Activated CD8-positive, alpha-beta memory T cell treated with anti-CD3 and anti-CD28 coated beads, Interleukin-2, amount 50 U/mL, for 24 hours (primary cell): ENCODE results near the gene RELL2.

ENCODE experiments used
- DNase-seq: peaks from one replicate; pipeline ENCODE4 v3.0.0-alpha.2; 2020; ENCODE audit errors: extremely low read depth

Gene RELL2

DNA sequence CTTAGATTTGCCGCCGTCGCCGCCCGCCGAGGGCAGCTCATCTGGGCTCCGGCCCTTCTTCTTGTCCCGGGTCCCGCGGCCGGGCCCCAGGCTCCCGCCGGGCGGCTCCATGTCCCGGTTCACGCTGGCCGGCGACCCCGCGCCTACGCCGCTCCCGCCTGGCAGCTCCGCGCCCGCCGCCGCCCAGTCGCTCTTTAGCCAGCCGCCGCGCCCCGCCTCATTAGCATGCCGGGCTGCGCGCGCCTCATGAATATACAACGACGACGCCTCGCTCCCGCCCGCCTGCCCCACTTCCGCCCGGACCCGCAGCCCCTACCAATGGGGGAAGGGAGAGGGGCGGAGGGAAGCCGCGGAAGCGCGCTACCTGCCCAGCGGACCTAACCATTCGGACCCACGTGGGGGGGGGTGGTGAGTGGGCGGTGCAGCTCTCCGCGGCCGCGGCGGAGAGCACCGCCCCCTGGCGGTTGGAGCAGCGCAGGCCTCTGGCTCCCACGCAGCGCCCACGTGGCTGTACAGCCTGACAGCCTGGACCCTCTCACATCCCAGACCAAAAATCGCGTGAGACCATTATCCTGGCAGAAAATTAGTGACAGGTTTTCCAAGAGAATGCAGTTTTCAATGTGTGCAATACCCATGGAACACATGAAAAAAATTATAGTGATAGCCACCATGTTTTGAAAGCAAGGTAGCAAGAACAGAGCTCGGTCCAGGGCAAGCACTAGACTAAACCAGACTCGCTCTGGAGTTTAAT, 17.8 kb upstream of the RELL2 start, which contains the start of gene DIAPH1:
TSS of gene DIAPH1 (minus strand) at position 197 of the 751 bp plus-strand sequence. CDS start at position 111, 86 bp downstream.
- peak; percentile 96 for DNase-seq

DNA sequence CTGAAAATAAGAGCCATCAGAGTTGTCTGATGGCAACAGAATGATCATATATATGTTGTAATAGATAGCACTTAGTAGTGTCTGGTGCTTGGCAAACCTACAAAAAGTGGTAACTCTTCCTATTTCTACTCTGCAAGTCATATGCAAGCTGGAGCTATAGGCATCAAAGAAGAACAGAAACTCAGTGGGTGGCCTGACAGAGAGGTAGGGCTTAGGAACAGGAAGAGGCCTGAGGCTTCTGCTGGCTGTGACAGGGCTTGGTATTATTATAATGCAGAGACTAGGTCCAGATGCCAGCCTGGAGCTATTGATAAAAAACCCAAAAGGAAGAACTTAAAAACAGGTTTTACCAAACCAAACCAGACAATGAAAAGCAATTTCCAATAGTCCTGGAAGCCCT, 13.6 kb upstream of the RELL2 start:
- DNase-seq: no peak

DNA sequence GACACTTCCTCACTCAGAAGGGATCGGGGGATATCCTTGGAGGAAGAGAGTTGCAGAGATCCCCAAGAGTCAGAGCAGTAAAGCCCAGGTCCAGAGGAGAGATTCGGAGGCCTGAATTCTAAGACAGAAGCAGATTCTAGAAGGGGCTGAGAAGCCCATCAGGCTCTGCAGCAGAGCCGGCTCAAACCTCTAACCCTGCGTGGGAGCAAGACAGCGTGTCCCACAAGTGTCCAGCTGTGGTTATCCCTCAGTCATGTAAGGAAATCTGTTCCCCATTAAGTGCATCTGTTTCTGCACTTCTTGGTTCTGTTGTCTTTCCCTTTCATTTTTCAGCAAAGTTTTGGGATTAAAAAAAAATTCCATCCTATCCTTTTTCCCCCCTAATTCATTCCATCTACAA, 13.2 kb upstream of the RELL2 start:
- no peak for DNase-seq

DNA sequence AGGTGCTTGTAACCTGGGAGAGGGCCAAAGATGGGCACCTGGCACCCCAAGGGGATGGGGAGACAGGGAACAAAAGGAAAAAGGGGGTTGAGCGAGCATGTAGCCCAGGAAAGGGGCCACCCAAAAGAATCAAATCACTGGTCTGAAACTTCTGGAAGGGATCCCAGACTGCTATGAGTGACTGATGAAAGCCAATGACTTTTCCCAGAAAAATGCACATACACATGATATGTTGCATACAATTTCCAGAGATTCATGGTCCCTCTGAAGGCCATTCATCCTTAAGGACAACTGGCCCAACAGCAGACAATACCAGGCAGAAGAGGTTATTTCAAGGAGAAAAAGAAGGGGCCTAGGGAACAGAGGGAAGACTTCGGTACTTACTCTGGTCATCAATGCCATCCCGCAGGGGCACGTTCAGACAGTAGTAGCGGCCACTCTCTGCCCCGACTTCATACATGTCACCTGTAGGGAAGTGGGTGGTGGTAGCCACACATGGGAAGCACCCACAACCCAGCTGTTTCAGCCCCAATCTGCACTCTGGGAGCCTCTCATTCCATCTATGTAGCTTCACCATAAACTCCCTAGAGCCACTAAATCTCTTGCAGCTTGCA, 8.5 kb upstream of the RELL2 start:
- no peak for DNase-seq

DNA sequence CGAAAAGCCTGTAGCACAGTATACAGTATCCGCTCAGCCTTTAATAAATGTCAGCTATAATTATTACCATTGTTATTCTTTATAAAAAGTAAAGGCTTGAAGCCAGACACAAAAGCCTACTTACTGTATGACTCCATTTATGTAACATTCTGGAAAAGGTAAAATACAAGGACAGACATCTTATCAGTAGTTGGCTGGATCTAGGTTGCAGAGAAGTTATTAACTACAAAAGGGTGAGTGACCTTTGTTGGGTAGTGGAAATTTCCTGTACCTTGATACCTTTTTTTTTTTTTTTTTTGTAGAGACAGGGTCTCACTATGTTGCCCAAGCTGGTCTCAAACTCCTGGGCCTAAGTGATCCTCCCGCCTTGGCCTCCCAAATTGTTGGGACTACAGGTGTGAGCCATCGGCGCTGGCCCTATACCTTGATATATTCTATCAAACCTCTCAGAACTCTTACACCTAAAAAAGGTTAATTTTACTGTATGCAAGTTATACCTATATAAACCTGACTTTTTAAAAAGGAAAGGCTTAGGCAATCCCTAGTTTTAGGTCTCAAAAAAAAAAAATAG, 6.1 kb upstream of the RELL2 start:
- no peak for DNase-seq

DNA sequence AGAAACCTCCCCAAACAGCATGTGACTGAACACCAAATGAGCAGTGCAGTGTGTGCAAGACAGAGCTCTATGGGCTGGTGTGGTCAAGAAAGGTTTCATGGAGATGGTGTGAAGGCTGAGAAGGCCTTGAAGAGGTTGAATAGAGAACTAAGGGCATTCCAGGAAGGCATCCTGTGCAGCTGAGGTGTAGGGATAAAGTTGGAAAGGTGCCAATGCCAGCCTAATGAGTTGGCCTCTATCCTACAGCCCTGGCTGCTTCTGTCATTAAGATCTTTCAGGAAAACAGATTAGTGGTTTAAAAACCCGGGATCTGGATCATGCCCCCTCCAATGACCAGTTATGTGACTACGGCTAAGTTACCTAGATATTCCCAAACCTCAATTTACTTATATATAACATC, 4.1 kb upstream of the RELL2 start:
- no peak for DNase-seq

DNA sequence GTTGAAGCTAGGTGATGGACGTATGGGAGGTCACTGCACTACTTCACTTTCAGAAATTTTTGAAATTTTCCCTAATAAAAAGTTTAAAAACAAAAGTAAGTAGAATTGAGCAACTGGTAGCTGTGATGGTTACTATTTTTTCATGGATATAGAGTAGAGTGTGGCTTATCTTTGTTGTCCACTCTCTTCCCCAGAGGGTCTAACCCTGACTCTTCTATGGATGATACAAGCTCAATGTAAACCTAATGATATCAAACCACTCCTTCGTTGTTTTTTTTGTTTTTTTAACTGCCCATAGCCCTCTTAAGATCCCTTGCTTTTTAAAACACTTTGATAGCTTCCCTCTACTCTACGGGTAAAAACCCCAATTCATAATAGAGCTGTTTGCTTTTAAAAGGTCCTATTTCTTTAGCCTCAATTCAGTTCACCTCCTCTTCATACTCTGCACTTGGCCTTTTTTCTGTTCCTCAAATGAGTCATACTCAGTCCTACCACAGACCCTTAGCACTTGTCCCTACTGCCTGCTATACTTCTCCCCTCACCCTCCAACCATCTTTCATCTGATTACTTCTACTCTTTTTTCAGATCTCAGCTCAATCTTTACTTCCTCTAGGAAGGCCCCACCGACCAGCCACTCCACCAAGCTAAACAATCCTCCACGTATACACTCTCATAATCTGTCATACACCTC, 2.8 kb upstream of the RELL2 start:
- no peak for DNase-seq

DNA sequence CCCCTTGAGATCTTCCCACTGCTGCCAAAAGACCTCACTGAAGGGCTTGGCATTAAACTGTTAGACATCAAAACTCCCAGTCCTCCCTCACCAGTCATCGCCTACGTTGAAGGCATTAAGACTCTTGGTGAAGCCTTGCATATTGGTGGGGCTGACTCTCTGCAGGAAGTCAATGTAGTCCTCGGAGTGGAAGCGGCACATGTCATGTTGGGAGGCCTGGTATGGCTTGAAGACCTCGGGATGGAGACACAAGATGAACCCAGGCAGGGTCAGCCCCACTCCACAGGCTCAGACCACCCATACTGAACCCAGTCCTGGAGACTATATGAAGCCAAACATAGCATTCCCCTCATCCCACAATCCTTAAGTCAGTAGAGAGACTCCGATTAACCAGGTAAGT, 2.1 kb upstream of the RELL2 start:
- no peak for DNase-seq

DNA sequence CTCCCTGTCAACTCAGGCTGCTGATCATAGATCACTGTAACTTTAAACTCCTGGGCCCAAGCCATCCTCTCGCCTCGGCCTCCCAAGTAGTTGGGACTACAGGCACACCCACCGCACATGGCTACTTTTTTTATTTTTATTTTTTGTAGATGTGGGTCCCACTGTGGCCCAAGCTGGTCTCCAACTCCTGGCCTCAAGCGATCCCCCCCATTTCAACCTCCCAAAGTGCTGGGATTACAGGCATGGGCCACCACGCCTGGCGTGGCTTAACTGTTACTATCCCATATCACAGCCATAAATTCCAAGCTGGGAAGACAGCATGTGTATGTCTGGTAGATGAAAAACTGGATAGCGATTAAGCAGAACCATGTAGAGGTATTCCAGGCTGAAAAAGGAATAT, 1.2 kb upstream of the RELL2 start:
- no peak for DNase-seq

DNA sequence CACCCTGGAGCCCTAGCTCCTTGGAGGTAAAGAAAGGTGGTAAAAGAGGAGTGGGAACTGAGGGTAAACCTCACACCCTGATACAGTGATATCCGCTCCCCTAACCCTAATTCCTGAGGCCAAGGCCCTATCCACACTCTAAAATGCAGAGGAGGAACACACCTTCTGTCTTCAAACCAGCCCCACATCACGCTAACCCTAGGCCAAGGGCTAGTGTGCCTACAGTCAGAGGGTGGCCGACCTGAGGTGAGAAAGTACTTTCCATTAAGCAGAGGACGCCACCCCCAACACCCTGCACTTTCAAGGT, 738 bp upstream of the RELL2 start:
- DNase-seq: no peak

DNA sequence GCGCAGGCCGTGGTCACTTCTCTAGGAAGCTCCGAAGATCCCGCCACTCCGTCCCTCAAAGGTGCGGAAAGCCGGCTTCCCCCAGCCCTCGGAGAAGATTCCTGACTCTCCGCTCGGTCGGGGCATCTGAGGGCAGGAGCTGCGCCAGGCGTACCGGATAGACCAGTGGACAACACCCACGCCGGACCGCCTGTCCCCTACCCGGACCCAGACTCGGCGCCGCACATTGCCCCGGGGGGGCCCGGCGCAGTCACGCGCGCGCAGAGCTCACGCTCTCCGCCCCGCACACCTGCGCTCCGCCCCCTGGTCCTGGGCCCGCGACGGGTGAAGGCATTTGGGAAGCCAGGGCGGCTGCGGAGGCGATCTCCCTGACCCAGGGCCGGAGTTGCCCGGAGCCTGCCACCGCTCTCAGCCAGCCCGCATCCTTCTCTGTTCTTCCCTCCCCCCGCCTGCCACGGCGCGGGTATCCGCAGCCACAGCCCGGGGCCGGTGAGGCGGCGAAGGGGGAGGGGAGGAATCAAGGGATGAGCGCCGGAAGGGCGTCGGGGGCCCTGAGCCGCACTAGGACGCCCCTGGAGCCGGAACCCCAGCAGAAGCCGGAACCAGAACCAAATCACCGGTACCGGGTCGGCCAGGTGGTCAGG, 448 bp downstream of the RELL2 start:
- no peak for DNase-seq

DNA sequence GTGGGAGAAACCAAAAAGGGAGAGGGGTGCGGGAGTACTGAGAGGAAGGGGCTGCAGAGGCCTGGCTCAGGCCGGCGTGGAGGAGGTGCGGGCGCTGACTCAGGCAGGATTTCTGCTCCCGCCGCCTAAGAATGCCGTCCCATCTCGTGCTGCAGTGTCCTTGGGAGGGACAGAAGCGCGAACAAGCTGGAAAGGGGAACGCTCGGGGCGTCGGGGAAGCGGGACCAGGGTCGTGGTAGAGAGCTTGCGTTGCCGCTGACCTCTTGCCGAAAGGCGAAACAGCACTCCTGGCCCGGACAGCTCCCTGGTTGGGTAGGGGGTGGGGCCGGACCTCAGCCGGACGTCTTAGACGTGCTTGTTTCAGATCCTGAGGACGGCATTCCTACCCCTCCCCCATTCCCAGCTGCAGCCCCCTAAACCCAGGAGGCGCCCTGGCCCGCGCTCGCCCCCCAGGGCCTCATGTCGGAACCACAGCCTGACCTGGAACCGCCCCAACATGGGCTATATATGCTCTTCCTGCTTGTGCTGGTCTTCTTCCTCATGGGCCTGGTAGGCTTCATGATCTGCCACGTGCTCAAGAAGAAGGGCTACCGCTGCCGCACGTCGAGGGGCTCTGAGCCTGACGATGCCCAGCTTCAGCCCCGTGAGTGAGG, 1.1 kb downstream of the RELL2 start:
- peak; percentile 21 for DNase-seq

DNA sequence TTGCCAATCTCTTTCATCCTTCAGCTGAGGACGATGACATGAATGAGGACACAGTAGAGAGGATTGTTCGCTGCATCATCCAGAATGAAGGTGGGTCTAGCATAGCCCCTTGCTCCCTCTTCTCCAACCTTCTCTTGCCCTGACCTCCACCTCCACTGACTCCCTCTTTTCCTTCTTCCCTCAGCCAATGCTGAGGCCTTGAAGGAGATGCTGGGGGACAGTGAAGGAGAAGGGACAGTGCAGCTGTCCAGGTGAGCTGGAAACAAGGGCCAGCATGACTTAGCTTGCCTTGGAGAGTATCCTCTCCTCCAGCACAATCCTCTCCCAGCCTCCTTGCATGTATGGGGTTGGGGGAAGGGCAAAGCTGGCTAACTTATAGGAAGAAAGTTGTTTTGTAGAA, 2.0 kb downstream of the RELL2 start:
- no peak for DNase-seq

DNA sequence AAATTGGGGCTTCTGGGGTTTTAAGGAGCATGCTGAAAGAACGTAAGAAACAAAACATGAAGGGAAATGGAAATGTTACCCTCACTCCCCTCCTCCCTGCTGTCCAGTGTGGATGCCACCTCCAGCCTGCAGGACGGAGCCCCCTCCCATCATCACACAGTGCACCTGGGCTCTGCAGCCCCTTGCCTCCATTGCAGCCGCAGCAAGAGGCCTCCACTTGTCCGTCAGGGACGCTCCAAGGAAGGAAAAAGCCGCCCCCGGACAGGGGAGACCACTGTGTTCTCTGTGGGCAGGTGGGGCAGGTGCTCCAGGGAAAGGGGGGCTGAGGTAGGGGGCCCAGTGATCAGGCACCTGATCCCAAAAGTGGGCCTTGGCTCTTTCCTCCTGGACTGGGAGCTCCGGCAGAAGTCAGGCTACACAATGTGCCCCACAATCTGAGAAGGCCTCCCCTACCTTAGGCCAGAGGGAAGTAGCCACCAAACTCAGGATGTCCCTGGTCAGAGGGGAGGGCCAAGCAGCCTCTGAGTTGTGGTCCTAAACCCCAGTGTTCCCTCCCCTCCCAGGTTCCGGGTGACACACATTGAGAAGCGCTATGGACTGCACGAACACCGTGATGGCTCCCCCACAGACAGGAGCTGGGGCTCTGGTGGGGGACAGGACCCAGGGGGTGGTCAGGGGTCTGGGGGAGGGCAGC, 2.7 kb downstream of the RELL2 start:
- no peak for DNase-seq

DNA sequence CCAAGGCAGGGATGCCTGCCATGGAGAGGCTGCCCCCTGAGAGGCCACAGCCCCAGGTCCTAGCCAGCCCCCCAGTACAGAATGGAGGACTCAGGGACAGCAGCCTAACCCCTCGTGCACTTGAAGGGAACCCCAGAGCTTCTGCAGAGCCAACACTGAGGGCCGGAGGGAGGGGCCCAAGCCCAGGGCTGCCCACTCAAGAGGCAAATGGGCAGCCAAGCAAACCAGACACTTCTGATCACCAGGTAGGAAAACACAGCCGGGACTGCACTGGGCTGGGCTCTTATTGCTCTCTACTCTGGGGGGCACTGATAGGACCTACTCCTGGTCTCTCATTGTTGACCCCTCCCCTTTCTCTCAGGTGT, 3.2 kb downstream of the RELL2 start:
- DNase-seq: no peak

DNA sequence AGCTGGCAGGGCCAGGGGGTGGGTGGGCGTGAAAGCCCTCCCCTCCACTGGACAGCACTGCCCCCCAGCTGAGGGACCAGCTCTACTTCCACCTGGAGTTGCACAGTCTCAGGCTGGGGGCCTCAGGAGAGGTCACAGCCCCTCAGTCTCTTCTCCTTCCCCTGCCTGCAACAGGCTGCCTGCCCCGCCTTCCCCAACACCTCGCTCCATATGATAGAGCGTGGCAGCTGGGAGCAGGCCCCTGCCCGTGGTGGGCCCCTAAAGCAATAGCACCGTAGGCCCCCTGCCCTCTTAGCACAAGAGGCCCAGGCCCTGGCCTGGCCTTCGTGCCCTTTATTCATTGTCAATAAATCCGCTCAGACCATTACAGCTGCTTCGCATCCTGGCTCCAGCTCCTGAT, 3.9 kb downstream of the RELL2 start:
- DNase-seq: no peak

DNA sequence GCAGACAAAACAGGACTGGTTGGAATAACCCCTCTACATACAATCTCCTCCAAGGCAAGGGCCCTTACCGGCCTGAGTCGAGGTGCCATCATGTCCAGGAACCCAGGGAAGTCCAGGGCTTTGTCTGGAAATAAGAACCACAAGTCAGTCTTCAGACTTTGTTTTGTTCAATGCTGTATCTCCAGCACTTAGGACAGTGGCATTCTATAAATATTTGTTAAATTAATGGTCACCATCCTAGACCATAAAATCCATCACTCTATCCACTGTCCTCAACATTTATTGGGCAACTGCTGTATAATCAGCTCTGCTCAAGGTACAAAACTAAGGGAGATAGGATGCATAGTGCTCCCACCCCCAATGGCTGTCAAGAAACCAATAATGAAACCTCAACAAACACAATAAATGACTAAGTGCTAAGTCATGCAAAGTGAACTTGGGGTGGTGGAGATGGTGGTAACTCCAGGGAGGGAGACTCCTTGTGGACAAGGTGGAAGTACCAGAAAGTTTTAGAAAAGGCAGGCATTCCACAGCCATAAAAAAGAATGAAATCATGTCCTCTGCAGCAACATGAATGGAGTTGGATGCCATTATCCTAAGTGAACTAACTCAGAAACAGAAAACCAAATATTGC, 5.0 kb downstream of the RELL2 start:
- DNase-seq: no peak

DNA sequence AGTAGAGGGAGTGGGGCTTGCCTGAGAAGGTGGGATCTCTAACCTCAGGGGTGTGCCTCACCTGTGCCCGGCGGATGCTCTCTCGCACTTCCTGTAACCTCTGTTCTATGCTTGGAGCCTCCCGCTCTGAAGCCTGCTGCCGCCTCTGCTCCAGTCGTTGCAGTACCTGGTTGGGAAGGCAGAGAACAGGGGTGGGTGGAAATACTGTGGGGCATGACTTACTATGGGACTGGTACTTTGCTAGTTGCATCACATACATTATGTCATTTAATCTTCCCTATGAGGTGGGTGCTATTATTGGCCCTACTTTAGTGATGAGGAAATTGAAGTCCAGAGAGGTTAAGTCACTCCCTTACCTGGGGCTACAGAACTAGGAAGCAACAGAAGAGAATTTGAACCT, 9.2 kb downstream of the RELL2 start:
- DNase-seq: no peak

DNA sequence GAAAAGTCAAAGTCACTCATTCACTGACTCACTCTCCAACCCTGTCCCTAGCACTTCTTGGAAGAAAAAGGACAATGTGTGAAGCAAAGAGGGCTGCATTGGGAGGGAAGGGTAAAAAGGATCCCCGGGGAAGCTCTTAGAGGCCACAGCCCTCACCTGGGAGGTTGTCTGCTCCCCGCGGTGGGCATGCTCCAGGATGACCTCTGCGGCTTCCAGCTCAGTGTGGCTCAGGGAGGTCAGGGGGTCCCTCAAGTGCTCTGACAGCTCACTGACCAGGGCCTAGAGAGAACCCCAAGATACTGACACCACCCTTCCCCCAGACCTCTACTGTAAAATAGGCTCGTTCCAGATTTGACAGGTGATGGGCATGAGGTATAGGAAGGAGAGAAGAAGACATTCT, 10.4 kb downstream of the RELL2 start:
- DNase-seq: no peak

DNA sequence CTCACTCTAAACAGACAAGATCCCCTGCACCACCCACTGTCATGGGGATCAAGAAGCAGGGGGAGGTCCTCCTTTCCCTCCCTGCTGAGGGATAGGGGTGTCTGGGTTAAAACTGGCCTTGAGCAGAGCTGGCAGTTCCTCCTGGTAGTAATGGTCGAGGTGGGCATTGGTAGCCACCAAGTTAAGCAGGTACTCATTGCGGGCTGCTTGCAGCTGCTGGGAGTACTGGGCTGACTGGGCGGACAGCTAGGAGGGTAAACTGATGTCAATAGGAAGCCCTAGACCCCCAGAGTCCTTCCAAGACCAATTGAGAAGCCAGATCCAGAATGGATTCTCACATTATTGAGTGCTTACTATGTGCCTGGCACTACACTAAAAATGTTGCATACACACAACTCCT, 11.1 kb downstream of the RELL2 start:
- DNase-seq: no peak
